ENCODE data around the gene SCAI. TPM values are rescaled to one million over a fixed set of nuclear protein-coding genes. Genes with fewer than 3 reads are reported as not detected.

The SCAI gene
- total RNA-seq, 1 experiment from 2014 or later: 15.5 TPM

- Histone ChIP-seq H3K23ac (ENCODE audit: insufficient read length, low read depth, low read length) (no peak overlapping the region), H3T11ph (ENCODE audit: low read length) (no peak overlapping the region), H3K9me3 (ENCODE audit: control insufficient read depth, low read depth, low read length) (no peaks in the 10 kb centered on the region), H3K4me2 (ENCODE audit: insufficient read depth, insufficient read length, low read length) (no peak overlapping the region), H4K8ac (replicated peaks; ENCODE audit: insufficient read length, low read depth, low read length) (no peak overlapping the region), H3K56ac (ENCODE audit: insufficient read length, low read depth, low read length) (no peak overlapping the region), H3K23me2 (ENCODE audit: insufficient read length, low read depth, low read length, poor library complexity, severe bottlenecking) (no peaks in the 10 kb centered on the region), H2BK120ac (ENCODE audit: low read depth, low read length, poor library complexity, severe bottlenecking) (no peak overlapping the region), H3K79me1 (ENCODE audit: insufficient read depth, low read depth, low read length, poor library complexity, severe bottlenecking) (peaks cover 21% of the 10 kb centered on the region), H3K14ac (ENCODE audit: insufficient read depth, low read length) (no peak overlapping the region), H2AK5ac (ENCODE audit: insufficient read length, low read length) (no peak overlapping the region), H4K5ac (ENCODE audit: insufficient read length, low read depth, low read length) (no peak overlapping the region), H2BK5ac (ENCODE audit: insufficient read length, low read length) (no peak overlapping the region), H4K91ac (ENCODE audit: insufficient read length, low read depth, low read length) (no peak overlapping the region), H3K4me1 (ENCODE audit: insufficient read depth, low read length) (no peaks in the 10 kb centered on the region; the same call in 1 of the 2 replicates), H3K27ac (ENCODE audit: insufficient read length, low read depth, low read length) (no peak overlapping the region), H3K18ac (ENCODE audit: insufficient read length, low read depth, low read length) (no peak overlapping the region), H2AFZ (ENCODE audit: low read length) (no peak overlapping the region), H3K27me3 (ENCODE audit: insufficient read depth, low read length) (no peaks in the 10 kb centered on the region), H2BK15ac (ENCODE audit: low read depth, low read length) (no peak overlapping the region), H2BK12ac (ENCODE audit: insufficient read length, low read depth, low read length) (no peak overlapping the region), H4K20me1 (ENCODE audit: control insufficient read depth, insufficient read depth, insufficient read length) (no peaks in the 10 kb centered on the region), H3K4ac (ENCODE audit: low read depth, low read length) (no peak overlapping the region), H2BK20ac (ENCODE audit: low read depth, low read length, poor library complexity, severe bottlenecking) (no peak overlapping the region), H3K9ac (ENCODE audit: extremely low read depth, insufficient read length, low read length) (no peak overlapping the region), H3K79me2 (ENCODE audit: insufficient read depth, low read length) (peaks cover 16% of the 10 kb centered on the region; the same call in 1 of the 2 replicates)
- no peaks in the 10 kb centered on the region; a peak in 1 of 7 replicates for H3K36me3 Mint-ChIP-seq (ENCODE audit: insufficient read depth in 1 of 3, low read depth in 3 of 3)
- H3K9me3 Mint-ChIP-seq: no peaks in the 10 kb centered on the region
- no CpG with 5 or more reads among the region's 3 CpGs for WGBS (ENCODE audit: extremely low coverage, insufficient read length, low lambda C conversion rate)
- DNase-seq: no peak
- TF ChIP-seq CTCF (conservative IDR thresholded peaks at IDR 0.05): no peak
- no peak overlapping the region for H3K4me3 Mint-ChIP-seq
- peaks cover 3 to 10% of the 10 kb centered on the region in 2 experiments for H3K4me1 Mint-ChIP-seq
- peak overlapping the region; percentile 17 to 88 (median 42); a peak in 4 of 7 replicates for H3K27ac Mint-ChIP-seq
- no peaks in the 10 kb centered on the region for H3K27me3 Mint-ChIP-seq (ENCODE audit: low read depth)
Observed at GRCh38 chr9:125176636-125177035, 33.3 kb upstream of the SCAI start.

Data from H9 (cell line).